HL-60 (cell line): Measurements from ENCODE around the gene FIGN.

Experiments
- DNase-seq, 2 experiments: peaks; one replicate each; pipeline ENCODE4 v3.0.0-alpha.2; 2010 to 2020; ENCODE audit warnings: low read depth in 1 of 2, low spot score in 1 of 2
- H3K27ac ChIP-seq: fragments of 250-450 bp; sonication (Bioruptor Pico); replicated peaks from 2 replicates; pipeline ENCODE4 v1.5.1; 2020; ENCODE audit warnings: mild to moderate bottlenecking, moderate library complexity
- H3K27me3 ChIP-seq: fragments of 250-450 bp; sonication (Bioruptor Pico); 2 replicates; pipeline ENCODE4 v1.5.1; 2021; ENCODE audit warnings: mild to moderate bottlenecking, moderate library complexity; ENCODE audit not compliant: insufficient read depth, poor library complexity, severe bottlenecking
- H3K4me3 ChIP-seq: replicated peaks from 2 replicates; pipeline ENCODE4 v1.5.1; 2011; ENCODE audit warnings: mild to moderate bottlenecking, control low read depth, low read length; ENCODE audit not compliant: insufficient read depth
- CTCF ChIP-seq: IDR thresholded peaks from one replicate; pipeline ENCODE4 v1.5.1; 2011; ENCODE audit warnings: low read length, control low read depth, inconsistent platforms; ENCODE audit not compliant: insufficient read depth
- GABPA ChIP-seq: IDR thresholded peaks from 2 replicates; pipeline ENCODE4 v1.6.1; 2012; ENCODE audit warnings: low read depth
- POLR2AphosphoS5 ChIP-seq: IDR thresholded peaks from 2 replicates; pipeline ENCODE4 v1.6.1; 2012; ENCODE audit warnings: low read depth
- SPI1 ChIP-seq: IDR thresholded peaks from 2 replicates; pipeline ENCODE4 v1.6.1; 2012; ENCODE audit warnings: low read depth, mild to moderate bottlenecking, borderline replicate concordance
- TF ChIP-seq, protein P1 (sequence below): IDR thresholded peaks from 2 replicates; pipeline ENCODE4 v1.6.1; 2012; ENCODE audit warnings: low read depth; ENCODE audit not compliant: insufficient replicate concordance

Gene FIGN

GRCh38 chr2:163675388-163675787, 60.4 kb downstream of the FIGN start:
- H3K27ac ChIP-seq = no peak overlapping the region
- no peak for TF ChIP-seq CTCF
- TF ChIP-seq, protein P1, sequence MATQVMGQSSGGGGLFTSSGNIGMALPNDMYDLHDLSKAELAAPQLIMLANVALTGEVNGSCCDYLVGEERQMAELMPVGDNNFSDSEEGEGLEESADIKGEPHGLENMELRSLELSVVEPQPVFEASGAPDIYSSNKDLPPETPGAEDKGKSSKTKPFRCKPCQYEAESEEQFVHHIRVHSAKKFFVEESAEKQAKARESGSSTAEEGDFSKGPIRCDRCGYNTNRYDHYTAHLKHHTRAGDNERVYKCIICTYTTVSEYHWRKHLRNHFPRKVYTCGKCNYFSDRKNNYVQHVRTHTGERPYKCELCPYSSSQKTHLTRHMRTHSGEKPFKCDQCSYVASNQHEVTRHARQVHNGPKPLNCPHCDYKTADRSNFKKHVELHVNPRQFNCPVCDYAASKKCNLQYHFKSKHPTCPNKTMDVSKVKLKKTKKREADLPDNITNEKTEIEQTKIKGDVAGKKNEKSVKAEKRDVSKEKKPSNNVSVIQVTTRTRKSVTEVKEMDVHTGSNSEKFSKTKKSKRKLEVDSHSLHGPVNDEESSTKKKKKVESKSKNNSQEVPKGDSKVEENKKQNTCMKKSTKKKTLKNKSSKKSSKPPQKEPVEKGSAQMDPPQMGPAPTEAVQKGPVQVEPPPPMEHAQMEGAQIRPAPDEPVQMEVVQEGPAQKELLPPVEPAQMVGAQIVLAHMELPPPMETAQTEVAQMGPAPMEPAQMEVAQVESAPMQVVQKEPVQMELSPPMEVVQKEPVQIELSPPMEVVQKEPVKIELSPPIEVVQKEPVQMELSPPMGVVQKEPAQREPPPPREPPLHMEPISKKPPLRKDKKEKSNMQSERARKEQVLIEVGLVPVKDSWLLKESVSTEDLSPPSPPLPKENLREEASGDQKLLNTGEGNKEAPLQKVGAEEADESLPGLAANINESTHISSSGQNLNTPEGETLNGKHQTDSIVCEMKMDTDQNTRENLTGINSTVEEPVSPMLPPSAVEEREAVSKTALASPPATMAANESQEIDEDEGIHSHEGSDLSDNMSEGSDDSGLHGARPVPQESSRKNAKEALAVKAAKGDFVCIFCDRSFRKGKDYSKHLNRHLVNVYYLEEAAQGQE = no peak
- TF ChIP-seq GABPA = no peak
- no peak for DNase-seq
- no peaks in the 10 kb centered on the region for H3K27me3 ChIP-seq
- H3K4me3 ChIP-seq = no peak overlapping the region

- Histone ChIP-seq H3K4me3 (no peak overlapping the region), H3K27me3 (no peaks in the 10 kb centered on the region), H3K27ac (no peak overlapping the region)
- no peak for TF ChIP-seq CTCF
- TF ChIP-seq GABPA = no peak
- no peak for TF ChIP-seq POLR2AphosphoS5
- TF ChIP-seq SPI1 = no peak
- TF ChIP-seq, protein P1 = no peak
- no peak for DNase-seq
Observed at GRCh38 chr2:163673522-163673921, 62.3 kb downstream of the FIGN start.

DNA sequence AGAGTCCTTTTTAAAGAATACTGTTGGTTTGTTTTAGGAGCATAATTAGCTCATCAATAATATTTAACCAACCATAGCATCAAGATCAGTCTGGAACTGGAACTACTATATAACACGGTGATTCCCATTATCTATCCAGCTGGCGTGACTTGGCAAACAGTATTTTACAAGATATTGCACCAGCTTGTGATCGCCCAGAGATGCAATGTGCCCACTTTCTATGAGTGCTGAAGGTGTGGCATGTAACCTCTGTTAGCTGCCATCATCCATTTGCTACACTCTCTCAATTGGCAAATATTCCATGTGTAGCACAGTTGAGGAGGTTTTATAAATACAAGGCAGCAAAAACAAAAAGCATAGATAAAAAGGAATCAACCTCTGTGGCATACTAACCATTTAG, 64.9 kb downstream of the FIGN start:
- Histone ChIP-seq H3K27ac (no peak overlapping the region), H3K4me3 (no peak overlapping the region), H3K27me3 (no peaks in the 10 kb centered on the region)
- no peak for DNase-seq
- TF ChIP-seq GABPA = no peak
- TF ChIP-seq SPI1 = no peak
- no peak for TF ChIP-seq CTCF
- TF ChIP-seq, protein P1 = no peak
- TF ChIP-seq POLR2AphosphoS5 = no peak
